ENCODE results near the gene LRPPRC. TPM values are rescaled to one million over a fixed set of nuclear protein-coding genes. Genes with fewer than 3 reads are reported as not detected.
"Not testable (repeated sequence)": the region's sequence is repeated elsewhere in the genome, so short reads cannot be mapped to it uniquely, and the experiment has no call there.

The LRPPRC gene
- polyA plus RNA-seq, 1 experiment, result 24.9 TPM

- Histone ChIP-seq H3K36me3 (ENCODE audit: control insufficient read depth, insufficient read depth, low read length) (no peaks in the 10 kb centered on the region), H3K4me3 (ENCODE audit: low read depth, low read length) (no peak overlapping the region), H3K27me3 (ENCODE audit: control insufficient read depth, insufficient read depth, low read length) (no peaks in the 10 kb centered on the region)
- TF ChIP-seq CTCF (IDR thresholded peaks at IDR 0.05; ENCODE audit: insufficient read depth, low read depth, low read length), result no peak
- DNase-seq (ENCODE audit: low read depth), result no peak
- CTCF ChIA-PET, result no interaction called here
- POLR2A ChIA-PET, result no interaction called here
Observed at GRCh38 chr2:43925431-43925830, 70.4 kb downstream of the LRPPRC start.

- CTCF ChIA-PET, result no interaction called here
- Histone ChIP-seq H3K27me3 (ENCODE audit: control insufficient read depth, insufficient read depth, low read length) (no peaks in the 10 kb centered on the region), H3K36me3 (ENCODE audit: control insufficient read depth, insufficient read depth, low read length) (no peaks in the 10 kb centered on the region), H3K4me3 (ENCODE audit: low read depth, low read length) (no peak overlapping the region)
- DNase-seq (ENCODE audit: low read depth), result no peak
- POLR2A ChIA-PET, result no interaction called here
- TF ChIP-seq CTCF (IDR thresholded peaks at IDR 0.05; ENCODE audit: insufficient read depth, low read depth, low read length), result no peak
Observed at GRCh38 chr2:43924463-43924862, 71.3 kb downstream of the LRPPRC start.

GRCh38 chr2:43911136-43911790, 84.5 kb downstream of the LRPPRC start:
- H3K27me3 ChIP-seq (ENCODE audit: control insufficient read depth, insufficient read depth, low read length); H3K4me3 ChIP-seq (ENCODE audit: low read depth, low read length); POLR2A ChIA-PET; DNase-seq (ENCODE audit: low read depth); H3K36me3 ChIP-seq (ENCODE audit: control insufficient read depth, insufficient read depth, low read length); CTCF ChIA-PET: not testable (repeated sequence)

GRCh38 chr2:43906448-43907109, 89.2 kb downstream of the LRPPRC start:
- Histone ChIP-seq H3K27me3 (ENCODE audit: control insufficient read depth, insufficient read depth, low read length) (no peaks in the 10 kb centered on the region), H3K4me3 (ENCODE audit: low read depth, low read length) (no peak overlapping the region), H3K36me3 (ENCODE audit: control insufficient read depth, insufficient read depth, low read length) (0 out of 2 replicates have a peak, but pooled peaks cover 1% of the 10 kb centered on the region)
- CTCF ChIA-PET, result interaction anchor here (0.6 to 0.9 kb wide), 5 partner anchors 8 to 17 kb away, joined by 3 to 4 read pairs (median 3); no protein-coding TSS in a partner anchor
- TF ChIP-seq CTCF (IDR thresholded peaks at IDR 0.05; ENCODE audit: insufficient read depth, low read depth, low read length), result no peak
- DNase-seq (ENCODE audit: low read depth), result no peak
- POLR2A ChIA-PET, result no interaction called here

- ChIA-PET POLR2A (no interaction called here), CTCF (interaction anchor here (0.6 to 1.6 kb wide), 3 partner anchors 8 to 28 kb away, joined by 3 to 6 read pairs (median 4); no protein-coding TSS in a partner anchor)
- H3K4me3 ChIP-seq (ENCODE audit: low read depth, low read length), result no peak overlapping the region
- H3K36me3 ChIP-seq (ENCODE audit: control insufficient read depth, insufficient read depth, low read length), result 0 out of 2 replicates have a peak, but pooled peaks cover 2% of the 10 kb centered on the region
- TF ChIP-seq CTCF (IDR thresholded peaks at IDR 0.05; ENCODE audit: insufficient read depth, low read depth, low read length), result no peak
- H3K27me3 ChIP-seq (ENCODE audit: control insufficient read depth, insufficient read depth, low read length), result no peaks in the 10 kb centered on the region
- no peak for DNase-seq (ENCODE audit: low read depth)
Observed at GRCh38 chr2:43905871-43906270, 89.9 kb downstream of the LRPPRC start.
